HG02588 (cell line): Measurements from ENCODE around the gene DNM2.
"Not testable (repeated sequence)": the region's sequence is repeated elsewhere in the genome, so short reads cannot be mapped to it uniquely, and the experiment has no call there.

Experiments used
- ATAC-seq: cut with Tn5 transposase; IDR thresholded peaks from one replicate; pipeline ENCODE4 v1.9.1; 2021; ENCODE audit warnings: mild to moderate bottlenecking, moderate library complexity; ENCODE audit not compliant: unreplicated experiment

Gene DNM2

GRCh38 chr19:10724573-10725071 lies 6.7 kb downstream of the DNM2 start:
- ATAC-seq = no peak

DNA sequence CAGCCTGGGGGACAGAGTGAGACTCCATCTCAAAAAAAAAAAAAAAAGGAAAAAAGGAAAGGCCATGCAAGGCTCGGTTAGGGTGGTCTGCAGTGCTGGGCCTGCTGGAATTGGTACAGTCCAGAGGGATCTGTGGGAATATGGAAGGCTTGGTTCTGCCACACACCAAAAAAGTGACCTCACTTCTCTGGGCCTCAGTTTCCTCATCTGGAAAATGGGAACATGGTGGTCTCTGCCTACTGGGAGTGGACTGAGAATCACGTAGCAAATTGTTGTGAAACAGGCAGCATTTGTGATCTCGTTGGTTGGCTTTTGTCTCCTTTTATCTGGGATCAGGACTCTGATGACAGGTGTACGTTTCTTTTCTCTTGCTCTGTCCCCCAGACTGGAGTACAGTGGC lies 7.5 kb downstream of the DNM2 start:
- no peak for ATAC-seq

- no peak for ATAC-seq
Measured at GRCh38 chr19:10726268-10726667, 8.4 kb downstream of the DNM2 start.

DNA sequence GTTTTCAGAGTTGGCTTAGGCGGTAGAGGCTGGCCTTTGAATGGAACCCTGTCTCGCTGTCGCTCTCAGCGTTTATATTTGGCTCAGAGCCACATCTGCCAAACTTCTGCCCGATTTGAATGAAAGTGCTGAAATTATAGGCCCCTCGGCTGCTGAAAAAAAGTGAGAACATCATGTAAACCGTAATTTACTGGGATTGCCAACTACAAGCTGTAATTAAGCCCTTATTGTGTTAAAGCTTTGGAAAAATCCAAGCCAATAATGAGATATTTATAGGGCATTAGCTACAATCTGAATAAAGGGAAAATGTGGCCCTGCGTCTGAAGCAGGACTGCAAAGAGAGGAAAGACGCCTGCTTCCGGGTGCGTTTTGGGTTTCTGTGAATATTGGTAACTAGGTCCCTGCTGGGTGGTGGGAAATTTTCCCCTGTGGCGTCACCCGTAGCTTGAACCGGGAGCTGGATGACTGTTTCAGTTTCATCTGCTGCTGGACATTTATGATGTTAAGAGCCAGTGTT lies 9.9 kb downstream of the DNM2 start:
- no peak for ATAC-seq

- no peak for ATAC-seq
Measured at GRCh38 chr19:10729411-10729810, 11.5 kb downstream of the DNM2 start.

DNA sequence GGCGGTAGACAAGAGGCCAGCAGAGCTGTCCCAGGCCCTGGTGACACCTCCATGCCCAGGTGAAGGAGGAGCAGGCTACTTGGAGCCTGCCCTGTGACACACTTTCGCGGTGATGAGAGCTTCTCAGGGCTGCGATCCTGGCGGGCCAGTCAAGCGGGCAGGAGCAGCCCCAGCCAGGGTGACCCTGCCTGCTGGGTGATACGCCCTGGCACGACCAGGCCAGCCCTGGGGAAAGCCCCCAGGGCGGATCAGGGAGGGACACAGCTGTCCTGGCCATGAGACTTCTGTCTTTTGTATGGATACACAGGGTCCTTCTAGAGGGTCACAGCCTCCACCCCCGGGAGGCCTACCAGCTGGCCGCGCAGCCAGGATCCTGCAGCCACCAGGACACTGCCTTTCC lies 13.1 kb downstream of the DNM2 start:
- ATAC-seq = no peak

DNA sequence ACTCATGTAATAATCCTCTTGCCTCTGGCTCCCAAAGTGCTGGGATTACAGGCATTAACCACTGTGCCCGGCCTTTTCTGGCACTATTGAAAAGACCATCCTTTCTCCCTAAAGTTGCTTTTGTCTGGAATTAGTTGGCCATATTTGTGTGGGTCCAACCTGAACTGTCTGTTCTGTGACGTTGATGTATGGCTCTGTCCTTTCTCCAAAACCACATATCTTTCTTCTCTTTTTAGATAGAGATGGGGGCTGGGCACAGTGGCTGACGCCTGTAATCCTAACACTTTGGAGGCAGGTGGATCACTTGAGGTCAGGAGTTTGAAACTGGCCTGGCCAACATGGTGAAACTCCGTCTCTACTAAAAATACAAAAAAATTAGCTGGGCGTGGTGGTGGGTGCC lies 17.9 kb downstream of the DNM2 start:
- no peak for ATAC-seq

GRCh38 chr19:10736189-10736588 lies 18.3 kb downstream of the DNM2 start:
- no peak for ATAC-seq

DNA sequence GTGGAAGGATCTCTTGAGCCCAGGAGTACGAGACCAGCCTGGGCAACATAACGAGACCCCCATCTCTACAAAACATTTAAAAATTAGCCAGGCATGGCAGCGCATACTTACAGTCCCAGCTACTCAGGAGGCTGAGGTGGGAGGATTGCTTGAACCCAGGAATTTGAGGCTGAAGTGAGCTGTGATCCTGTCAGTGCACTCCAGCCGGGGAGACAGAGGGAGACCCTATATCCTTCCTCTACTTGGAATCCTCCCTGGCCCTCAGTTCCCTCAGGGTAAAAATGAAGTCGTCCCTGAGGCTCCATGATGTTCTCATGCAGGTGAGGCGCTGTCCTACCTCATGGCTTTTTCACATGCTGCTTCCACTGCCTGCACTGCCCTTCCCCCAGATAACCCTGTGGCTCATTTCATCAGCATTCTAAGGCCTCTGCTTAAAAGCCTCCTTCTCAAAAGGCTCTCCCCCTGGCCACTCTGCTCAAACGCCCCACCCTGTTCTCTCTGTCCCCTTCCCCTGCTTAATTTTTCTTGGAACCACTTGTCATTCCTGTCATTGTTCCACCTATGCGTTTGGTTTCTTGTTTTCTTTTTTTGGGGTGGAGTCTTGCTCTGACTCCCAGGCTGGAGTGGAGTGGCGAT lies 19.2 kb downstream of the DNM2 start:
- ATAC-seq = no peak

DNA sequence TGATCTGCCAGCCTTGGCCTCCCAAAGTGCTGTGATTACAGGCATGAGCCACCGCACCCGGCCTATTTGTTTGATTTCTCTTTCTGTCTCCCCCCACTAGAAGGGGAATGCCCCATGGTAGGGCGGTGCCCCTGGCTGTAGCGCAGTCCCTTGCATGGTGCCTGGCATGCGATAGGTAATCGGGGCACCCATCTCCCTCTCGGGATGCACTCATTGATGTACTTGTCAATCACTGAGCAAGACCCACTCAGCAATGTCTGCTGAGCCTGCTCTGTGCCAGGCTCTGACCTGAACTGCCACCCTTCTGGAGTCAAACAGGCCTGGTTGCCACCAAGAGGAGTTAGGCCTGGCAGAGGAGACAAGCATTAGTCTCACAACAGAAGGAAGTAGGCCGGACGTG lies 19.8 kb downstream of the DNM2 start:
- no peak for ATAC-seq

DNA sequence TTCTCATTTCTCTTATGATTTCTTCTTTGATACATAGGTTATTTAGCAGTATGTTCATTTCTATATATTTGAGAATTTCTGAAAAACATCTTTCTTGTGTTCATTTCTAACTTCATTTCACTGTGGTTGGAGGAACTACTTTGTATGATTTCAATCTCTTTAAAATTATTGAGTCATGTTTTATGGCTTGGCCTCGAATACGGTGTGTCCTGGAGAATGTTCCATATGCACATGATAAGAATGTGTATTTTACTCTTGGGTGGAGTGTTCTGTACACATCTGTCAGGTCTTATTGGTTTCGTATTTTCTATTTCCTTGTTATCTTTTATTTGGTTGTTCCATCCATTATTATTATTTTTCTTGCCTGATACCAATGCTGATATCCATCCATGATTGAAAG lies 22.9 kb downstream of the DNM2 start:
- no peak for ATAC-seq

DNA sequence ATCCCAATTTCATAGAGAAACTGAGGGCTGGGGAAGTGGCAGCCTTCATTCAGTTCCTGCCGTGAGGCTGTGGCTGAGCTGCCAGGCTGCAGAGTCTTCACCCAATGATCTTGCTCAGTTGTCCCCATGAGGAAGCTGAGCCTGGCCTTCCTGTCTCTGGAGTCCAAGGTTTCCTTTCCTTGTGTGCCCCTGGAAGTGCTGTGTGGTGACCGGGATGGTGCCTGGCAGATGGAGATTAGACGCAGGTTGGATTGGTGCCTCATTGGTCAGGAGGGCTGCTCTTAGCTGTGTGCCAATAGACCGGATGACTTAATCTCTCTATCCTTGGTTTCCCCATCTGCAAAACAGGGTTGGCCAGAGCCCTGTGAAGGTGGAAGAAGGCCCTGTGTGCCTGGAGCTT lies 24.6 kb downstream of the DNM2 start:
- no peak for ATAC-seq

DNA sequence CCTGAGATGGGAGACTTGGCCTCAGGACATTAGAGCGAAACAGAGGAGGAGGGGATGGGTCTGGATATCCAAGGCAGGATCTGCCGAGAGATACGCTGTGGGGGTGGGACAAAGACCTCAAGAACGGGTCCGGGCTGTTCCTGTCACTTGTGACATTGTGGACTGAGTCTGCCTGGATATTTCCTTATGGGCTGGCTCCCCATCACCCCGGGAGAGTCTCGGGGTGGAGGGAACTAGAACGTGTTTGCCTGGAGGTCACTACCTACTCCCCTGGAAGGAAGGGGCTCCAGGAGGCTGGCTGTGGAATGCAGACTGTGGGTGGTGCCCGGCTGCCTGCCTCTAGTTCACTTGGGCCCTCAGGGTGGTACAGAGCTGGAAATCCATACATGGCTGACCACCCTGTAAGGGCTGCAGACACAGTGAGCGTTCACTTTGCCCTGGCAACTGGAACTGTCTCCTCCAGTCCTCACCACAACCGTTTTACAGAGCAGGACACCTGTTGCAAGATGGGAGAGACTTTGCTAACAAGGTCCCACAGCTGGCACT lies 26.4 kb downstream of the DNM2 start:
- no peak for ATAC-seq

DNA sequence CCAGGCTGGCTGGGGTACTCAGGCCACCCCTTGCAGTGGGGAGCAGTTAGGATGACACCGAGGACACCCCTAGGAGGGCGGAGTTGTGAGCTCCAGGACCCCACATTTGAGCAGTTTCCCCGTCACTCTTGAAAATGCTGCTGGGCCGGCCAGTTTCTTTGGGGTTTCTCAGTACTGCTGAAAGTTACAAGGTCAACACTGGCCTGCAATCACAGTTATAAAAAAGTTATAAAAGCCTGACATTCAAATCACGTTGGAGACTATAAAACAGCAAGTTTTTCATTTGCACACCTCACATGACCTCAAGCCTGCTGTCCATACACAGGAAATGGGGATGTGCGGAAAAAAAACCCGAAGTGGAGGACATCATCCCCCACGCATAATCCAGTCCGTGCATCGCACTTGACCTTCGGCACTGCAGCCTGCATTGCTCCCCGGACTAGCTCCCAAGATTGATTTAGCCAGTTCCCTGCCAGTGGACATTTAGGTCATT lies 27.0 kb downstream of the DNM2 start:
- no peak for ATAC-seq

GRCh38 chr19:10746437-10746836 lies 28.6 kb downstream of the DNM2 start:
- ATAC-seq = not testable (repeated sequence)

DNA sequence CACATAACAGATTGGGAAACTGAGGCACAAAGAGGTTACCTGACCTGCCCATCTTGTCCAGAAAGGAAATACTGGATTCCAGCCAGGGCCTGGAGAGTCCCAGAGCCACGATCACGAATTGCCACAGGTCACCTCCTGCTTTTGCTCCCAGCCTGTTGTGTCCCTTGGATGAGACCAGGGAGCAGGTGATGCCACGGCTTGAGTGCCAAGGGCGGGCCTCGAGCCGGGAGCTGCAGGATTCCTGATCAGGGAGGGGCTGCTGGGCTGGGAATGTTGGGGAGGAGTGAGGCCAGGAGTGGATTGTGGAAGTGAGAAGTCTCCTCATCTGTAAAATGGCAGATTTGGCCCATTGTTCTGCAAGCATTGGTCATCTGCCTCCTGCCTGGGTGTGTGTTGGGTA lies 29.4 kb downstream of the DNM2 start:
- ATAC-seq = no peak

DNA sequence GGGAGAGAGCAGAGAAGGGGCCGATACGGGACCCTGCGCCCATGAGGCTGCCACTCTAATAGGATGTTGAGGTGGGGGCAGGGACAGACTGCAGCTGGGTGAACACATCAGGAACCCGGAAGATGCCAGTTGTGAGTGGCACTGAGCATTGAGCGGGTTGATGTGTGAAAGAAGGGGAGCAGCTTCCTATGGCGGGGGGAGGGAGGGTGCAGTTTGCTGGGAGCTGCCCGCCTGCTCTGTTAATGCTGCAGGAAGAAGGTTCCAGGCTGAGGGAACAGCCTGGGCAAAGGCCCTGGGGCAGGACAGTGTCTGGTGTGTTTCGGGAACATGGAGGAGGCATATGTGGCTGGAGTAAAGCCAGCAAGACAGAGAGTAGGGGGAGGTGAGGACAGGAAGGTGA lies 29.8 kb downstream of the DNM2 start:
- no peak for ATAC-seq

- no peak for ATAC-seq
Measured at GRCh38 chr19:10748195-10748926, 30.5 kb downstream of the DNM2 start.

DNA sequence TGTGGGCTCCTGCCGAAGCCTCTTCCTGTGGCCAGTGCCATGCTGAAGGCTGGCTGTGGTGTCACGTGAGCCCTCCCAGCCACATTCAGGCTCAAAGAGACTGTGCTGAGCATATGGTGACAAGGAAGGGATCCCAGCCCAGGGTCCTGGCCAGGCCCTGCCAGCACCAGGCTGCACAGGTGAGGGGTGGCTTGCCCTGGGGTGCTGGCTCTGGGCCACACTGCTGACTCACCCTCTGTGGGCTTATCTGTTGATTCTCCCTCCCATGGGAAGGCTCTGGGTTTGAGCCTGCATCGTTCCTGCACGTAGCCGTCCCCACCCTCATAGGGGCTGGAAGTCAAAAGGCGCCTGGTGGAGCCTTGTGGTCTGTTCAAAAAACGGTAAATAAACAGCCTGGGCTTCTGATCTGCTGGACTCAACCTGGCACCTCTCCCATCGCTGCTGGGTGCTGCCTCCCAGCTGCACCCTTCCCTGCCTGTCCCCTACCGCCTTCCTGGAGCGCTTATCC lies 31.1 kb downstream of the DNM2 start:
- no peak for ATAC-seq

DNA sequence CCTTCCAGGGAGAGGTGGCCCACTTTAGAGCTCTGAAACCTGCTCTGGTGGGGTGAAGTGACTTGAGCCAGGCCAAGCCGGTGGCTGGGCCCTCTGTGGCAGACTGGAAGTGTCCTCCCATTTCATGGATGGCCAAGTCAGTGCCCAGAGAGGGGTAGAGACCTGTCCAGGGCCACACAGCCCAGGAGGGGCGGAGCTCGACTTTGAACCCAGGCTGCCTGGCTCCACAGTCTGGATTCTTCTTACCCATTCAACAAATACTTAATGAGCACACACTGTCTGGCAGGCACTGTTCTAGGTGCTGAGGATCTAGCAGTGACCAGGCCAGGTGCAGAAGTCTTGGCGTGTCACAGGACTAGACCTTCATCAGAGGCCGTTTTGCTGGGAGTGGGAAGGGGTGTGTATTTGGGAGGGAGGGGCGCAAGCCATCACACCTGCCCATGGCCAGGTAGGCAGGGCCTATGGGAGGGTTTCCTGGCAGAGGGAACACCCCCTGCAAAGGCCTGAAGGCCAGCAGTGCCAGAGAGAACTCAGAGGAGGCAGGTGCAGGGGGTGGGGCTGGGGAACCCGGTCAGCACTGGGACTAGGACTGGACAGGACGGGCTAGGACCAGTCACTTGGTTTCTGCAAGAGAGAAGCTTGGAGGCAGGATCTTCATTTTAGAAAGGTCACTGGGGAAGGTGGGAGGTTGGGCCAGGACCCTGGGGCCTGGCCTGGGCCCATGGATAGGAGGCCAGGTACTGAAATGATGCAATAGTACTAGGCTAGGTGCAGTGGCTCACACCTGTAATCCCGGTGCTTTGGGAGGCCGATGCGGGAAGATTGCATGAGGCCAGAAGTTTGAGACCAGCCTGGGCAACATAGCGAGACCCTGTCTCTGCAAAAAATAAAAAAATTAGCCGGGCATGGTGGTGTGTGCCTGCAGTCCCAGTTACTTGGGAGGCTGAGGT lies 31.8 kb downstream of the DNM2 start:
- no peak for ATAC-seq
